Liver (tissue), 9 donors: ENCODE measurements around the gene WBP1. TPM values are rescaled to one million over a fixed set of nuclear protein-coding genes. Genes with fewer than 3 reads are reported as not detected.

Experiments
- DNase-seq: peaks from one replicate; pipeline ENCODE4 v3.0.0-alpha.2; 2017; ENCODE audit warnings: low spot score
- H3K27ac ChIP-seq, 2 donors: one replicate each; pipeline ENCODE4 v1.7.0; 2013; ENCODE audit warnings: inconsistent platforms in 2 of 2, low read length in 2 of 2, control low read depth in 1 of 2, low read depth in 1 of 2, mild to moderate bottlenecking in 1 of 2
- H3K27me3 ChIP-seq, 4 donors: one replicate each; pipeline versions ENCODE4 v1.6.1 to v1.7.0; 2013; ENCODE audit warnings: low read length in 3 of 4, inconsistent platforms in 1 of 4, mild to moderate bottlenecking in 1 of 4, moderate library complexity in 1 of 4; ENCODE audit not compliant: control insufficient read depth in 4 of 4, insufficient read depth in 4 of 4
- H3K36me3 ChIP-seq, 4 donors: one replicate each; pipeline versions ENCODE4 v1.6.1 to v1.7.0; 2013; ENCODE audit warnings: low read length in 3 of 4, mild to moderate bottlenecking in 3 of 4, low read depth in 1 of 4, moderate library complexity in 1 of 4; ENCODE audit not compliant: control insufficient read depth in 4 of 4, insufficient read depth in 3 of 4
- H3K4me1 ChIP-seq, 4 donors: one replicate each; pipeline versions ENCODE4 v1.6.1 to v1.7.0; 2013; ENCODE audit warnings: low read length in 3 of 4, mild to moderate bottlenecking in 3 of 4, moderate library complexity in 1 of 4; ENCODE audit not compliant: control insufficient read depth in 4 of 4, insufficient read depth in 4 of 4
- H3K4me3 ChIP-seq, 3 donors: one replicate each; pipeline versions ENCODE4 v1.6.1 to v1.7.0; 2013; ENCODE audit warnings: low read length in 3 of 3, control low read depth in 1 of 3, low read depth in 1 of 3, mild to moderate bottlenecking in 1 of 3
- H3K9ac ChIP-seq, 2 donors: one replicate each; pipeline ENCODE4 v1.7.0; 2013; ENCODE audit warnings: low read length in 2 of 2, mild to moderate bottlenecking in 2 of 2, moderate library complexity in 2 of 2, control low read depth in 1 of 2, low read depth in 1 of 2
- H3K9me3 ChIP-seq, 4 donors: one replicate each; pipeline versions ENCODE4 v1.6.1 to v1.7.0; 2013; ENCODE audit warnings: low read length in 3 of 4; ENCODE audit not compliant: control insufficient read depth in 4 of 4
- ATF3 ChIP-seq: IDR thresholded peaks from 2 replicates; pipeline ENCODE4 v1.6.1; 2016; ENCODE audit warnings: antibody characterized with exemption
- CTCF ChIP-seq: fragments of 150-350 bp; IDR thresholded peaks from 2 replicates; pipeline ENCODE4 v1.5.1; 2017; ENCODE audit warnings: improper control_type of control experiment, low read depth, low read length; ENCODE audit not compliant: missing input control
- EGR1 ChIP-seq, 2 donors: IDR thresholded peaks; 2 replicates each; pipeline ENCODE4 v1.6.1; 2016 to 2018; ENCODE audit warnings: antibody characterized with exemption in 2 of 2, low read depth in 2 of 2
- FOXA2 ChIP-seq: IDR thresholded peaks from 2 replicates; pipeline ENCODE4 v1.6.1; 2016; ENCODE audit warnings: antibody characterized with exemption
- HNF4A ChIP-seq, 2 donors: conservative IDR thresholded peaks; 2 replicates each; pipeline ENCODE4 v1.6.1; 2016; ENCODE audit warnings: antibody characterized with exemption in 2 of 2, mild to moderate bottlenecking in 2 of 2
- HNF4G ChIP-seq: IDR thresholded peaks from 2 replicates; pipeline ENCODE4 v1.6.1; 2016; ENCODE audit warnings: antibody characterized with exemption
- JUND ChIP-seq, 2 donors: IDR thresholded peaks; 2 replicates each; pipeline ENCODE4 v1.6.1; 2016; ENCODE audit warnings: antibody characterized with exemption in 2 of 2
- MAX ChIP-seq: IDR thresholded peaks from 2 replicates; pipeline ENCODE4 v1.6.1; 2016; ENCODE audit warnings: antibody characterized with exemption
- NR2F2 ChIP-seq: IDR thresholded peaks from 2 replicates; pipeline ENCODE4 v1.6.1; 2016; ENCODE audit warnings: antibody characterized with exemption
- RAD21 ChIP-seq, 2 donors: IDR thresholded peaks; 2 replicates each; pipeline ENCODE4 v1.6.1; 2016; ENCODE audit warnings: antibody characterized with exemption in 2 of 2, mild to moderate bottlenecking in 2 of 2
- REST ChIP-seq: IDR thresholded peaks from 2 replicates; pipeline ENCODE4 v1.6.1; 2016; ENCODE audit warnings: antibody characterized with exemption, mild to moderate bottlenecking
- RXRA ChIP-seq, 2 donors: IDR thresholded peaks; 2 replicates each; pipeline ENCODE4 v1.6.1; 2017 to 2018; ENCODE audit warnings: antibody characterized with exemption in 2 of 2, mild to moderate bottlenecking in 1 of 2
- SP1 ChIP-seq: IDR thresholded peaks from 2 replicates; pipeline ENCODE4 v1.6.1; 2018; ENCODE audit warnings: antibody characterized with exemption, mild to moderate bottlenecking
- TAF1 ChIP-seq: conservative IDR thresholded peaks from 2 replicates; pipeline ENCODE4 v1.6.1; 2016; ENCODE audit warnings: antibody characterized with exemption, mild to moderate bottlenecking
- ZBTB33 ChIP-seq: IDR thresholded peaks from 2 replicates; pipeline ENCODE4 v1.6.1; 2016; ENCODE audit warnings: antibody characterized with exemption
- WGBS: extraction: QIAGEN DNeasy Blood & Tissue Kit; methylation state at CpG from one replicate; pipeline ENCODE4 v1.1.7; 2013; 5-methylcytosine and 5-hydroxymethylcytosine counted together
- polyA plus RNA-seq, 2 donors: library from polyadenylated mRNA; stranded (reverse) in 1 of 2; unstranded in 1 of 2; fragments of 200-250 nt in 1 of 2; fragments of >200 nt in 1 of 2; fragmentation: Nextera tagmentation in 1 of 2; extraction: Ambion mirVana in 1 of 2; gene quantifications; one replicate each; pipeline versions ENCODE4 v1.2.1 to v1.2.3, GENCODE V29; 2013 to 2015
- total RNA-seq, 2 donors: library from RNA; depleted of rRNA; stranded (reverse); fragments of >200 nt; gene quantifications; one replicate each; pipeline ENCODE4 v1.2.3, GENCODE V29; 2014
- donor health status: healthy.
- donor health status: healthy.
- donor health status: healthy.
- donor health status: healthy.
- donor health status: healthy.

Gene WBP1
- total and polyA plus RNA-seq, 4 donors, result 19.2 to 45.0 (median 24.9) TPM

- TF ChIP-seq REST, result no peak
- TF ChIP-seq NR2F2, result no peak
- no peak for TF ChIP-seq TAF1
- no peak for TF ChIP-seq SP1
- TF ChIP-seq JUND (IDR thresholded peaks at IDR 0.05), result no peak
- no peak for TF ChIP-seq RXRA (IDR thresholded peaks at IDR 0.05)
- no peak for TF ChIP-seq EGR1 (IDR thresholded peaks at IDR 0.05; ENCODE audit: low read depth in 2 of 2)
These were observed 23.2 kb downstream of the WBP1 start (continued) for GRCh38 chr2:74481431-74481830.

- WGBS, result 1% methylated on average over 80 of the region's 80 CpGs
- no peaks in the 10 kb centered on the region for H3K9me3 ChIP-seq
- peaks cover 0 to 7% (median 0%) of the 10 kb centered on the region in 4 donors for H3K36me3 ChIP-seq
- H3K9ac ChIP-seq, result peak overlapping the region; percentile 25 to 44
- H3K4me3 ChIP-seq, result peak overlapping the region; percentile 67 to 95 (median 94)
- no peaks in the 10 kb centered on the region for H3K27me3 ChIP-seq
- no peak for DNase-seq
- TF ChIP-seq EGR1 (IDR thresholded peaks at IDR 0.05; ENCODE audit: low read depth in 2 of 2) (no peak), SP1 (no peak)
- peak overlapping the region; percentile 82 to 84 for H3K27ac ChIP-seq
- peaks cover 11 to 46% (median 37%) of the 10 kb centered on the region in 4 donors for H3K4me1 ChIP-seq
These were observed 23.9 kb downstream of the WBP1 start for GRCh38 chr2:74481961-74482800.

- H3K27ac ChIP-seq, result peak within 1 kb of the TSS; percentile 82 to 84
- WGBS, result under 1% methylated on average over 50 of the region's 50 CpGs
- TF ChIP-seq EGR1 (IDR thresholded peaks at IDR 0.05; ENCODE audit: low read depth in 2 of 2), result no peak
- TF ChIP-seq FOXA2, result no peak
- TF ChIP-seq RAD21 (IDR thresholded peaks at IDR 0.05), result peak; percentile 89 to 92
- peak; percentile 83 for TF ChIP-seq SP1
- peak; percentile 76 for TF ChIP-seq HNF4G
- no peak for TF ChIP-seq REST
- TF ChIP-seq HNF4A (conservative IDR thresholded peaks at IDR 0.05), result peak; percentile 90 to 92
- peak; percentile 91 for TF ChIP-seq CTCF
- peak; percentile 48 for TF ChIP-seq ATF3
- peak; percentile 74 to 83 for TF ChIP-seq RXRA (IDR thresholded peaks at IDR 0.05)
- peak; percentile 80 for TF ChIP-seq MAX
- peak; percentile 97 for TF ChIP-seq ZBTB33
These were observed 24.8 kb downstream of the WBP1 start, which contains the start of the genes CCDC142 and TTC31 for GRCh38 chr2:74482801-74483674. TSS of gene CCDC142 (minus strand) at chr2:74482998. CDS start at chr2:74482837, 161 bp downstream. TSS of gene TTC31 (plus strand) at chr2:74483081. CDS start at chr2:74483096, 15 bp downstream.

More at GRCh38 chr2:74482801-74483674, 24.8 kb downstream of the WBP1 start, which contains the start of the genes CCDC142 and TTC31:
- H3K9ac ChIP-seq, result peak within 1 kb of the TSS; percentile 57 to 63
- peak; percentile 94 for DNase-seq
- peak within 1 kb of the TSS; percentile 67 to 95 (median 94) for H3K4me3 ChIP-seq
- no peaks in the 10 kb centered on the region for H3K9me3 ChIP-seq
- peaks cover 0 to 7% (median 0%) of the 10 kb centered on the region in 4 donors for H3K36me3 ChIP-seq
- no peaks in the 10 kb centered on the region for H3K27me3 ChIP-seq
- H3K4me1 ChIP-seq, result peaks cover 10 to 45% (median 37%) of the 10 kb centered on the region in 4 donors
